HEK293 (cell line): ENCODE data around the gene HOXD1.

ENCODE experiments used
- CTCF ChIP-seq: fragments of 450-650 bp; formaldehyde crosslinking; IDR thresholded peaks from 2 replicates; pipeline ENCODE4 v1.5.1; 2016; ENCODE audit warnings: missing biosample characterization, missing genetic modification characterization
- GLIS2 ChIP-seq: fragments of 450-650 bp; formaldehyde crosslinking; IDR thresholded peaks from 2 replicates; pipeline ENCODE4 v1.5.1; 2016; ENCODE audit warnings: missing biosample characterization, missing genetic modification characterization
- KLF1 ChIP-seq: fragments of 450-650 bp; formaldehyde crosslinking; IDR thresholded peaks from 2 replicates; pipeline ENCODE4 v1.5.1; 2016; ENCODE audit warnings: missing biosample characterization, missing genetic modification characterization
- KLF10 ChIP-seq: fragments of 450-650 bp; IDR thresholded peaks from 2 replicates; pipeline ENCODE4 v1.5.1; 2018; ENCODE audit warnings: missing biosample characterization, mild to moderate bottlenecking, missing genetic modification characterization
- KLF17 ChIP-seq: fragments of 450-650 bp; formaldehyde crosslinking; IDR thresholded peaks from 2 replicates; pipeline ENCODE4 v1.5.1; 2016; ENCODE audit warnings: missing biosample characterization, missing genetic modification characterization
- KLF8 ChIP-seq: fragments of 450-650 bp; formaldehyde crosslinking; IDR thresholded peaks from 2 replicates; pipeline ENCODE4 v1.5.1; 2016; ENCODE audit warnings: missing biosample characterization, missing genetic modification characterization
- MYNN ChIP-seq: fragments of 450-650 bp; formaldehyde crosslinking; IDR thresholded peaks from 2 replicates; pipeline ENCODE4 v1.5.1; 2016; ENCODE audit warnings: missing biosample characterization, missing genetic modification characterization, borderline replicate concordance
- PBX3 ChIP-seq: sonication (generic); formaldehyde crosslinking; IDR thresholded peaks from 2 replicates; pipeline ENCODE4 v1.8.1; 2022; ENCODE audit warnings: mild to moderate bottlenecking, moderate library complexity, missing genetic modification reagents
- SALL2 ChIP-seq: fragments of 450-650 bp; formaldehyde crosslinking; IDR thresholded peaks from 2 replicates; pipeline ENCODE4 v1.5.0; 2017; ENCODE audit warnings: missing biosample characterization, mild to moderate bottlenecking, missing genetic modification characterization, borderline replicate concordance
- SETDB1 ChIP-seq: IDR thresholded peaks from one replicate; pipeline ENCODE4 v1.6.1; 2017; ENCODE audit warnings: mild to moderate bottlenecking, low read length, moderate library complexity, mixed read lengths; ENCODE audit not compliant: insufficient read length
- SP7 ChIP-seq: fragments of 450-650 bp; formaldehyde crosslinking; IDR thresholded peaks from 2 replicates; pipeline ENCODE4 v1.5.1; 2016; ENCODE audit warnings: missing biosample characterization, missing genetic modification characterization
- ZBTB10 ChIP-seq: fragments of 450-650 bp; formaldehyde crosslinking; IDR thresholded peaks from 2 replicates; pipeline ENCODE4 v1.5.1; 2016; ENCODE audit warnings: missing biosample characterization, missing genetic modification characterization
- ZBTB17 ChIP-seq: fragments of 450-650 bp; formaldehyde crosslinking; IDR thresholded peaks from 2 replicates; pipeline ENCODE4 v1.5.1; 2016; ENCODE audit warnings: missing biosample characterization, missing genetic modification characterization
- ZBTB26 ChIP-seq: fragments of 450-650 bp; formaldehyde crosslinking; optimal IDR thresholded peaks from 2 replicates; pipeline ENCODE3; 2016; ENCODE audit warnings: missing biosample characterization, mild to moderate bottlenecking, missing genetic modification characterization
- ZNF112 ChIP-seq: fragments of 450-650 bp; formaldehyde crosslinking; IDR thresholded peaks from 2 replicates; pipeline ENCODE4 v1.5.0; 2017; ENCODE audit warnings: missing biosample characterization, missing genetic modification characterization
- ZNF114 ChIP-seq: fragments of 450-650 bp; formaldehyde crosslinking; IDR thresholded peaks from 2 replicates; pipeline ENCODE4 v1.5.0; 2017; ENCODE audit warnings: missing biosample characterization, missing genetic modification characterization
- ZNF169 ChIP-seq: fragments of 450-650 bp; formaldehyde crosslinking; IDR thresholded peaks from 2 replicates; pipeline ENCODE4 v1.5.1; 2016; ENCODE audit warnings: missing biosample characterization, missing genetic modification characterization
- ZNF175 ChIP-seq: fragments of 450-650 bp; formaldehyde crosslinking; IDR thresholded peaks from 2 replicates; pipeline ENCODE4 v1.5.1; 2016; ENCODE audit warnings: missing biosample characterization, missing genetic modification characterization
- ZNF335 ChIP-seq: fragments of 450-650 bp; formaldehyde crosslinking; conservative IDR thresholded peaks from 2 replicates; pipeline ENCODE4 v1.5.1; 2016; ENCODE audit warnings: missing biosample characterization, missing genetic modification characterization
- ZNF350 ChIP-seq: fragments of 450-650 bp; formaldehyde crosslinking; IDR thresholded peaks from 2 replicates; pipeline ENCODE4 v1.5.0; 2017; ENCODE audit warnings: missing biosample characterization, mild to moderate bottlenecking, missing genetic modification characterization
- ZNF514 ChIP-seq: fragments of 450-650 bp; formaldehyde crosslinking; IDR thresholded peaks from 2 replicates; pipeline ENCODE4 v1.5.1; 2016; ENCODE audit warnings: missing biosample characterization, missing genetic modification characterization
- ZNF530 ChIP-seq: fragments of 450-650 bp; formaldehyde crosslinking; IDR thresholded peaks from 2 replicates; pipeline ENCODE4 v1.5.1; 2016; ENCODE audit warnings: low read depth, missing biosample characterization, missing genetic modification characterization
- ZNF626 ChIP-seq: fragments of 450-650 bp; sonication (Bioruptor Pico); formaldehyde crosslinking; IDR thresholded peaks from 2 replicates; pipeline ENCODE4 v1.5.1; 2018; ENCODE audit warnings: missing biosample characterization, missing genetic modification characterization, inconsistent platforms
- ZNF692 ChIP-seq: fragments of 450-650 bp; formaldehyde crosslinking; IDR thresholded peaks from 2 replicates; pipeline ENCODE4 v1.5.1; 2016; ENCODE audit warnings: missing biosample characterization, missing genetic modification characterization
- ZNF704 ChIP-seq: fragments of 450-650 bp; formaldehyde crosslinking; IDR thresholded peaks from 2 replicates; pipeline ENCODE4 v1.5.1; 2016; ENCODE audit warnings: missing biosample characterization, missing genetic modification characterization
- ZNF747 ChIP-seq: fragments of 450-650 bp; formaldehyde crosslinking; IDR thresholded peaks from 2 replicates; pipeline ENCODE4 v1.5.1; 2016; ENCODE audit warnings: missing biosample characterization, missing genetic modification characterization
- ZNF792 ChIP-seq: fragments of 450-650 bp; formaldehyde crosslinking; IDR thresholded peaks from 2 replicates; pipeline ENCODE4 v1.5.1; 2016; ENCODE audit warnings: missing biosample characterization, missing genetic modification characterization
- ZNF830 ChIP-seq: fragments of 450-650 bp; IDR thresholded peaks from 2 replicates; pipeline ENCODE4 v1.5.0; 2018; ENCODE audit warnings: missing biosample characterization, missing genetic modification characterization, low read depth, mild to moderate bottlenecking, moderate library complexity

HOXD1 gene

GRCh38 chr2:176140513-176141317 is 47.8 kb upstream of the HOXD1 start (continued):
- TF ChIP-seq ZBTB17 (tag by site-specific recombination) (peak; percentile 48; the same call in 1 of the 2 replicates), SETDB1 (peak; percentile 10), ZBTB26 (tag by site-specific recombination) (peak; percentile 50), KLF10 (tag by site-specific recombination) (no peak), ZNF792 (tag by site-specific recombination) (no peak), KLF1 (tag by site-specific recombination) (0 out of 2 replicates have a peak, but pooled peaks have one; percentile 16), ZNF169 (no peak), ZNF747 (no peak), MYNN (tag by site-specific recombination) (no peak), ZNF175 (tag by site-specific recombination) (no peak), ZNF112 (tag by site-specific recombination) (no peak), ZNF530 (tag by site-specific recombination) (no peak), SP7 (tag by site-specific recombination) (peak; percentile 53), ZBTB10 (tag by site-specific recombination) (peak; percentile 57; the same call in 1 of the 2 replicates), SALL2 (tag by site-specific recombination) (no peak), ZNF626 (tag by site-specific recombination) (no peak), ZNF692 (tag by site-specific recombination) (0 out of 2 replicates have a peak, but pooled peaks have one; percentile 50), PBX3 (CRISPR knock-in tag) (peak; percentile 70), ZNF114 (no peak), ZNF704 (tag by site-specific recombination) (no peak), KLF17 (peak; percentile 62; the same call in 1 of the 2 replicates), ZNF830 (tag by site-specific recombination) (no peak), GLIS2 (peak; percentile 40), CTCF (peak; percentile 97), ZNF350 (tag by site-specific recombination) (no peak), KLF8 (tag by site-specific recombination) (peak; percentile 51; the same call in 1 of the 2 replicates), ZNF335 (peak; percentile 52), ZNF514 (tag by site-specific recombination) (no peak)
